ENCODE measurements around the gene NCAN.

Gene NCAN

DNA sequence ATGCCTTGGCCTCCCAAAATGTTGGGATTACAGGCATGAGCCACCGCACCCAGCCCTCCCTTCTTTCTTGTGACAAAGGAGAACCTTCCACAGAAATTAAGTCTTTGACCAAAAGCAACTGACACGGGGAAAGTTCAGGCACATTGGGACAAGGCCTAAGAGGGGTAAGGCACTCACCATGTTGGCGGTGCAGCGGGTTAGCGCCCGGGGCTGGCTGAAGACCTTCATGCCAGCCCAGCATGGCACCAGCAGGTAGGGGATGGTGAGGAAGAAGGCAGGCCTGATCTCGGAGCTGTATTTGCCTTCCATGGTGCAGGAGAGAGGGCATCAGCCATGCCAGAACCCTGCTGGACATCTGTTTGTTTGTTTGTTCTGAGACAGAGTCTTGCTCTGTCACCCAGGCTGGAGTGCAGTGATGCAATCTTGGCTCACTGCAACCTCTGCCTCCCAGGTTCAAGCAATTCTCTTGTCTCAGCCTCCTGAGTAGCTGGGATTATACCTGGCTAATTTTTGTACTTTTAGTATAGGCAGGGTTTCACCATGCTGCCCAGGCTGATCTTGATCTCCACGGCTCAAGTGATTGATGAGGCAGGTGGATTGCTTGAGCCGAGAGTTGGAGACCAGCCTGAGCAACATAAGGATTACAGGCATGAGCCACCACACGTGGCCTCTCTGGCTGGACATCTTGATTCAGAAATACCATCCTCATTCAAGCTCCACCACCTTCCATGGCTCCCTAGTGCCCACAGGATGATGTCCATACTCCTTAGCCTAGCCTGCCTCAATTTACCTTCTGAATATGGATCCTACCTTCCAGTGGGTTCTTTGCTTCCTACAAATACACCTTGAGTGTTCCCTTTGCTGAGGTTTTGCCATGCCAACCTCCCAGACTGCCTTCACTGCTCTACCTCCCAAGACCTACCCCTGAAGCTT, 57.0 kb downstream of the NCAN start:
- TF ChIP-seq POLR2A (IDR thresholded peaks at IDR 0.05; ENCODE audit: extremely low read depth, insufficient read length), result no peak
- TF ChIP-seq, protein P1, sequence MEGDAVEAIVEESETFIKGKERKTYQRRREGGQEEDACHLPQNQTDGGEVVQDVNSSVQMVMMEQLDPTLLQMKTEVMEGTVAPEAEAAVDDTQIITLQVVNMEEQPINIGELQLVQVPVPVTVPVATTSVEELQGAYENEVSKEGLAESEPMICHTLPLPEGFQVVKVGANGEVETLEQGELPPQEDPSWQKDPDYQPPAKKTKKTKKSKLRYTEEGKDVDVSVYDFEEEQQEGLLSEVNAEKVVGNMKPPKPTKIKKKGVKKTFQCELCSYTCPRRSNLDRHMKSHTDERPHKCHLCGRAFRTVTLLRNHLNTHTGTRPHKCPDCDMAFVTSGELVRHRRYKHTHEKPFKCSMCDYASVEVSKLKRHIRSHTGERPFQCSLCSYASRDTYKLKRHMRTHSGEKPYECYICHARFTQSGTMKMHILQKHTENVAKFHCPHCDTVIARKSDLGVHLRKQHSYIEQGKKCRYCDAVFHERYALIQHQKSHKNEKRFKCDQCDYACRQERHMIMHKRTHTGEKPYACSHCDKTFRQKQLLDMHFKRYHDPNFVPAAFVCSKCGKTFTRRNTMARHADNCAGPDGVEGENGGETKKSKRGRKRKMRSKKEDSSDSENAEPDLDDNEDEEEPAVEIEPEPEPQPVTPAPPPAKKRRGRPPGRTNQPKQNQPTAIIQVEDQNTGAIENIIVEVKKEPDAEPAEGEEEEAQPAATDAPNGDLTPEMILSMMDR (IDR thresholded peaks at IDR 0.05; ENCODE audit: low read depth, low read length), result no peak
- TF ChIP-seq MYC (IDR thresholded peaks at IDR 0.05; ENCODE audit: low read depth, low read length), result no peak
- TF ChIP-seq, protein P2, sequence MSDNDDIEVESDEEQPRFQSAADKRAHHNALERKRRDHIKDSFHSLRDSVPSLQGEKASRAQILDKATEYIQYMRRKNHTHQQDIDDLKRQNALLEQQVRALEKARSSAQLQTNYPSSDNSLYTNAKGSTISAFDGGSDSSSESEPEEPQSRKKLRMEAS (IDR thresholded peaks at IDR 0.05; ENCODE audit: low read depth, low read length), result no peak
- no peak overlapping the region for H3K4me3 ChIP-seq (ENCODE audit: low read depth, low read length)
- DNase-seq (ENCODE audit: low read depth), result no peak

DNA sequence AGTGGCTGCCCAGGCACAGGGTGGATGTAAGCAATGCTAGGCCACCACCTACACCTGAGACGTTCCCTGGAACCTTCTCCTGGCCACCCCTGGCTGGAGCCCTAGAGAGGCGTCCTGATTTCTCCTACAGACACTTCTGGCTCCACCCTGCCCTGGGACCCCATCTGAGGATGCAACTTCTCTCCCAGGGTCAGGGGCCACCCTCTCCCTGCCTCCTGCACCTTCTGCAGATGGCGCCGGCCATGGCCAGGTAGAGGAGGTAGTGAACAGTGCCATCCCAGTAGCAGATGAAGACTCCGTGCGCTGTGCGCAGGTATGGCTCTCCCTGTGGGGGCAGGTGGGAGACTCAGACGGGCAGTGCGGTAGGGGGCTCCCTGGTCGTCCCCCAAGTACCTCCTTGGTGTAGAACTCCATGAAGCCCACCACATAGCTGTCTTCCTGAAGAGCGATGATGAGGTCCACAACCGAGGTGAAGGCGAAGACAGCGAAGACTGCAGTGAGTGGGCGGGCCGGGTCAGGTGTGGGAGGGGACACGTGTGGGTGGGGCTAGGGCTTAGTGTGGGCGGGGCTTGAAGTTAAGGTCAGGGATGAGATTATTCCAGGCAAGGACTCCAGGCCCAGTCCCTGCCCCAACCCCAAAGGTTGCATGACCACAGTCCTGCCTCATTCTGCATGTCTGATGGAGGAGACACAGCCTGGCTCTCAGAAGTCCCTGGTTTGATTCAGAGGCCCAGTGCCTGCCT, 58.4 kb downstream of the NCAN start:
- DNase-seq (ENCODE audit: low read depth), result no peak
- no peak for TF ChIP-seq POLR2A (IDR thresholded peaks at IDR 0.05; ENCODE audit: extremely low read depth, insufficient read length)
- TF ChIP-seq, protein P2 (IDR thresholded peaks at IDR 0.05; ENCODE audit: low read depth, low read length), result no peak
- TF ChIP-seq, protein P1 (IDR thresholded peaks at IDR 0.05; ENCODE audit: low read depth, low read length), result no peak
- no peak for TF ChIP-seq MYC (IDR thresholded peaks at IDR 0.05; ENCODE audit: low read depth, low read length)
- no peak overlapping the region for H3K4me3 ChIP-seq (ENCODE audit: low read depth, low read length)

DNA sequence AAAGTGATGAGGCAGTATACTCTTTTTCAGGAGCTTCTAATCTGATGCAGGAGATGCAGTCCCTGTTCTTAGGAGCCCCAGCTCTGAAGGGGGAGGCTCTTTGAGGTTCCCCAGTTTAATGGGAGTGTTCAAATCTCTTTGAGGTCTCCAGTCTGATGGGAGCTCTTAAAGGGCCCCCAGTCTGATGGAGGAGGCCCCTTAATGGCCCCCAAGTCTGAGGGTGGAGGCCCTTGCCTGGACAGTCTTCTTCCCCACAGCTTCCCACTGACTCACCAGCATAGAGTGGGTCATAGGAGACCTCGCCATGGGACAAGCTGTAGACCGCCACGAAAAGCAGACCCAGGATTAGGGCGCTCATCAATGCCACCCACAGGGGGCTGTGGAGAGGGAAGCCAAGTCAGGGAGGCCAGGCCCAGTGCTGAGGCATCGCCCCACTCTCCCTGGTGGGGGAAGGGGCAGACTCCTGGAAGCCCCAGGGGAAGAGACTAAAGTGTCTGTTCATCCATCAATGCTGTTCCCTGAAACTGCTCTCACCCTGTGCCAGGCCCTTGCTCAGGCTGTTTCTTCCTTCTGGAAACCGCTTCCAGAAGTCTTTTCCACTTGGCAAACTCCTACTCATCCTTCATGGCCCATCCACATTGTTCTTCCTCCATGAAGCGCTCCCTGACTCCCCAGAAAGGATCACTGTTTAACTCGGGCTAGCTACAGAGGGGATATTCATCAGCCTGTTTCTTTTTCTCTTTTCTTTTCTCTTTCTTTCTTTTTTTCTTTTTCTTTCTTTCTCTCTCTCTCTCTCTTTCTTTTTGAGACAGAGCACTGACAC, 59.2 kb downstream of the NCAN start:
- DNase-seq (ENCODE audit: low read depth), result no peak
- TF ChIP-seq POLR2A (IDR thresholded peaks at IDR 0.05; ENCODE audit: extremely low read depth, insufficient read length), result no peak
- H3K4me3 ChIP-seq (ENCODE audit: low read depth, low read length), result no peak overlapping the region

DNA sequence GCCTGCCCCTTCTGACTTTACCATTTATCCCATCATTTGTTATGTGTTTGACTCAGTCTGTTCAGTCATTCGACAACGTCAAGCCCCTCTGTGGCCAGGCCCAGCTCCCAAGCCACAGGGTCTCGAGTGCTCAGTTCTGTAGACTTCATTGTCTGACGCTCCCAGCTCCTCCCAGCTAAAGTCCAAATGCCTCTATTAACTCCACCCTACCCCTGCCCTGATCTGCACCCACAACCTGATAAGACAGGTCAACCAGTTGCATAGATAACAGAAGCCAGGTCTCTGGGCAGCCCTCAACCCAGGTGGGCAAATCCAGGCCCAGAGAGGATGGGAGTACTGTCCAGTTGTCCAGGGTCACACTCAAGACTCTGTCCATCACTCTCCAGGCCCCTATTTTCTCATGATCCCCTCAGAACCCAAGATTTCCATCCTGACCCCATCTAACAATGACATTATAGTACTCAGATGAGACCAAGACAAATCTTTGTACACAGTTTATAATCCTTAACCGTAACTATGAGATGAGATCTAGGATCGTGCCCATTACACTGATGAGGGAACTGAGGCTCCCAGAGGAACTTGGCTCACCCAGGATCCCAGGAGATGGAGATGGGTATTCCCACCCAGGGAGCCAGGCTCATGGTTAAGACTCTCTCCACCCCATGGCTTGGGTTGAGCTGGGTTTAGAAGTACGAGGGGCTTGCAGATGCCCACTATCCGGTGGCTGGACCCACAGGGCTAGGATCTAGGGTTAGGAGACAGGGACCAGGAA, 60.3 kb downstream of the NCAN start:
- H3K4me3 ChIP-seq (ENCODE audit: low read depth, low read length), result no peak overlapping the region
- no peak for TF ChIP-seq MYC (IDR thresholded peaks at IDR 0.05; ENCODE audit: low read depth, low read length)
- TF ChIP-seq, protein P1 (IDR thresholded peaks at IDR 0.05; ENCODE audit: low read depth, low read length), result no peak
- TF ChIP-seq, protein P2 (IDR thresholded peaks at IDR 0.05; ENCODE audit: low read depth, low read length), result no peak
- no peak for TF ChIP-seq POLR2A (IDR thresholded peaks at IDR 0.05; ENCODE audit: extremely low read depth, insufficient read length)
- no peak for DNase-seq (ENCODE audit: low read depth)

DNA sequence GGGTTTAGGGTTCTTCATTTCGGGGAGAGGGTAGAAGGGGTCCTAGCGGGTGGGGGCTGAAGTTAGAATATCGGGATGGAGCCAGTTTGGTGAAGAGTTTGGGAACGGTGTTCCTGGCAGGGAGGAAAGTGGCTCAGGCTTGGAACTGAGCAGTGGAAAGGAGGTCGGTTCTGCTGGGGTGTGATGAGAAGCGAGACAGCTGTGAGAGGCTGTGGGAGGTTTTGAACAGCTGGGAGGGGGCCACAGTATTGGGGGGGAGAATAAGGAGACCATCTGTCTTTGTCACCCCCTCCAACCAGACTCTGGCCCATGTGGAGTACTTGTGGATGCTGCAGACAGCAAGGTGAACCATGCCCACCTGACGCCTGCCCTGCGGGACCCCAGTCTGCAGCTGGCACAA, 62.4 kb downstream of the NCAN start:
- H3K4me3 ChIP-seq (ENCODE audit: low read depth, low read length), result no peak overlapping the region
- DNase-seq (ENCODE audit: low read depth), result no peak
- no peak for TF ChIP-seq POLR2A (IDR thresholded peaks at IDR 0.05; ENCODE audit: extremely low read depth, insufficient read length)
- TF ChIP-seq, protein P1 (IDR thresholded peaks at IDR 0.05; ENCODE audit: low read depth, low read length), result no peak
- TF ChIP-seq, protein P2 (IDR thresholded peaks at IDR 0.05; ENCODE audit: low read depth, low read length), result no peak
- TF ChIP-seq MYC (IDR thresholded peaks at IDR 0.05; ENCODE audit: low read depth, low read length), result no peak

All from NB4 (cell line).